G401.6 (cell line): ENCODE measurements around the gene CD109.

Experiments used
- FAIRE-seq: peaks from 2 replicates; lab custom pipeline; 2012; peaks lifted over from hg19 to GRCh38; lab: Jason Lieb, UNC

Gene CD109

GRCh38 chr6:73727114-73727513 is 31.1 kb downstream of the CD109 start:
- FAIRE-seq, result no peak

- no peak for FAIRE-seq
These were observed 32.7 kb downstream of the CD109 start for GRCh38 chr6:73728548-73729205.

GRCh38 chr6:73731285-73731684 is 35.3 kb downstream of the CD109 start:
- no peak for FAIRE-seq

- FAIRE-seq, result peak; percentile 62
These were observed 37.1 kb downstream of the CD109 start for GRCh38 chr6:73732845-73733675.

GRCh38 chr6:73733791-73734190 is 37.8 kb downstream of the CD109 start:
- FAIRE-seq, result no peak

- no peak for FAIRE-seq
These were observed 38.9 kb downstream of the CD109 start for GRCh38 chr6:73734832-73735453.

GRCh38 chr6:73738367-73739028 is 42.5 kb downstream of the CD109 start:
- no peak for FAIRE-seq

- FAIRE-seq, result peak; percentile 96
These were observed 43.1 kb downstream of the CD109 start for GRCh38 chr6:73739096-73739495.

GRCh38 chr6:73742433-73742832 is 46.4 kb downstream of the CD109 start:
- no peak for FAIRE-seq

- no peak for FAIRE-seq
These were observed 47.1 kb downstream of the CD109 start for GRCh38 chr6:73743081-73743480.

GRCh38 chr6:73743556-73743955 is 47.6 kb downstream of the CD109 start:
- FAIRE-seq, result no peak

GRCh38 chr6:73746787-73747186 is 50.8 kb downstream of the CD109 start:
- no peak for FAIRE-seq

- no peak for FAIRE-seq
These were observed 51.3 kb downstream of the CD109 start for GRCh38 chr6:73747289-73747688.

- no peak for FAIRE-seq
These were observed 56.9 kb downstream of the CD109 start for GRCh38 chr6:73752943-73753342.

GRCh38 chr6:73766040-73766439 is 70.0 kb downstream of the CD109 start:
- FAIRE-seq, result no peak

GRCh38 chr6:73768558-73768957 is 72.6 kb downstream of the CD109 start:
- no peak for FAIRE-seq

GRCh38 chr6:73769976-73770375 is 74.0 kb downstream of the CD109 start:
- no peak for FAIRE-seq

GRCh38 chr6:73774311-73774774 is 78.3 kb downstream of the CD109 start:
- FAIRE-seq, result no peak

GRCh38 chr6:73779943-73780342 is 83.9 kb downstream of the CD109 start:
- FAIRE-seq, result no peak

GRCh38 chr6:73782911-73783310 is 86.9 kb downstream of the CD109 start:
- no peak for FAIRE-seq

GRCh38 chr6:73784726-73785505 is 88.9 kb downstream of the CD109 start:
- no peak for FAIRE-seq

- FAIRE-seq, result no peak
These were observed 94.6 kb downstream of the CD109 start for GRCh38 chr6:73790574-73790973.
